Measurements from ENCODE around the gene UBQLN3. TPM values are rescaled to one million over a fixed set of nuclear protein-coding genes. Genes with fewer than 3 reads are reported as not detected.

Gene UBQLN3
- total RNA-seq, 1 donor from 2014 or later = 0.05 TPM

- DNase-seq (ENCODE audit: low read depth) = no peak
Observed at GRCh38 chr11:5507177-5507932, 2.4 kb downstream of the UBQLN3 start.

GRCh38 chr11:5505363-5506048 is 4.3 kb downstream of the UBQLN3 start:
- DNase-seq (ENCODE audit: low read depth) = no peak

- DNase-seq (ENCODE audit: low read depth) = no peak
Observed at GRCh38 chr11:5504403-5504921, 5.3 kb downstream of the UBQLN3 start.

GRCh38 chr11:5500393-5500801 is 9.4 kb downstream of the UBQLN3 start:
- DNase-seq (ENCODE audit: low read depth) = no peak

GRCh38 chr11:5499671-5500070 is 10.1 kb downstream of the UBQLN3 start:
- no peak for DNase-seq (ENCODE audit: low read depth)

GRCh38 chr11:5489576-5490357 is 20.0 kb downstream of the UBQLN3 start:
- DNase-seq (ENCODE audit: low read depth) = no peak

- no peak for DNase-seq (ENCODE audit: low read depth)
Observed at GRCh38 chr11:5488798-5489399, 20.9 kb downstream of the UBQLN3 start.

GRCh38 chr11:5488385-5488784 is 21.4 kb downstream of the UBQLN3 start, which contains the start of gene OR52D1:
Gene OR52D1, plus strand, starts transcription at chr11:5488685. Its CDS starts 22 bp downstream, at chr11:5488707.
- no peak for DNase-seq (ENCODE audit: low read depth)

GRCh38 chr11:5486421-5486820 is 23.3 kb downstream of the UBQLN3 start:
- DNase-seq (ENCODE audit: low read depth) = no peak

GRCh38 chr11:5486003-5486402 is 23.8 kb downstream of the UBQLN3 start:
- DNase-seq (ENCODE audit: low read depth) = no peak

GRCh38 chr11:5476186-5476819 is 33.5 kb downstream of the UBQLN3 start:
- DNase-seq (ENCODE audit: low read depth) = peak; percentile 70

- no peak for DNase-seq (ENCODE audit: low read depth)
Observed at GRCh38 chr11:5473921-5474320, 35.8 kb downstream of the UBQLN3 start.

GRCh38 chr11:5467527-5467926 is 42.2 kb downstream of the UBQLN3 start:
- DNase-seq (ENCODE audit: low read depth) = no peak

- no peak for DNase-seq (ENCODE audit: low read depth)
Observed at GRCh38 chr11:5460983-5461621, 48.7 kb downstream of the UBQLN3 start.

Other genes starting within 250 kb of the UBQLN3 start
- gene HBE1, start 240.0 kb downstream of the UBQLN3 start, total RNA-seq = not detected in 2 replicates
- gene OR51B4, start 208.0 kb downstream of the UBQLN3 start, total RNA-seq = not detected in 2 replicates
- 0.80 TPM in 1 of 2 replicates, not detected in the other for gene OR51B2, start 185.7 kb downstream of the UBQLN3 start, total RNA-seq
- gene OR51B5, start 166.4 kb downstream of the UBQLN3 start, total RNA-seq = 0.21 and 0.29 TPM in 2 replicates
- gene OR51B6, start 158.4 kb downstream of the UBQLN3 start, total RNA-seq = not detected in 2 replicates
- gene OR51M1, start 126.1 kb downstream of the UBQLN3 start, total RNA-seq = not detected in 2 replicates
- gene OR51Q1, start 87.8 kb downstream of the UBQLN3 start, total RNA-seq = not detected in 2 replicates
- not detected in 2 replicates for gene OR51I1, start 68.4 kb downstream of the UBQLN3 start, total RNA-seq
- gene OR51I2, start 60.6 kb downstream of the UBQLN3 start, total RNA-seq = not detected in 2 replicates
- not detected in 2 replicates for gene OR52D1, start 21.3 kb downstream of the UBQLN3 start, total RNA-seq
- gene UBQLNL, start 6.7 kb upstream of the UBQLN3 start, total RNA-seq = 0.32 and 0.42 TPM in 2 replicates
- gene OR52H1, start 38.6 kb upstream of the UBQLN3 start, total RNA-seq = not detected in 2 replicates
- not detected in 2 replicates for gene OR52B6, start 70.9 kb upstream of the UBQLN3 start, total RNA-seq
- 0.31 and 0.40 TPM in 2 replicates for gene TRIM6, start 86.7 kb upstream of the UBQLN3 start, total RNA-seq
- gene TRIM34, start 115.0 kb upstream of the UBQLN3 start, total RNA-seq = 2.7 and 4.4 TPM in 2 replicates
- gene TRIM5, start 175.1 kb upstream of the UBQLN3 start, total RNA-seq = 36.3 and 45.8 TPM in 2 replicates
- 61.0 and 81.6 TPM in 2 replicates for gene TRIM22, start 179.8 kb upstream of the UBQLN3 start, total RNA-seq
- gene OR56B1, start 226.5 kb upstream of the UBQLN3 start, total RNA-seq = not detected in 2 replicates
- gene OR52N4, start 244.3 kb upstream of the UBQLN3 start, total RNA-seq = not detected in 2 replicates